Endothelial cell of umbilical vein (primary cell): ENCODE data around the gene OR7C2. TPM values are rescaled to one million over a fixed set of nuclear protein-coding genes. Genes with fewer than 3 reads are reported as not detected.

Experiments used
- BruUV-seq: library from RNA; stranded (reverse); fragments of 400-500 nt; replicated peaks from 2 replicates; lab custom pipeline; 2021; lab: Mats Ljungman, UMichigan
- CTCF ChIA-PET: fragments of 300-600, 350-600 bp; sonication (Branson Sonifier 250); formaldehyde crosslinking; loops from one replicate; lab custom pipeline; 2021; ENCODE audit warnings: antibody characterized with exemption, inconsistent platforms; lab: Charles Lee
- POLR2A ChIA-PET: fragments of 300-600, 350-600 bp; sonication (Branson Sonifier 250); formaldehyde crosslinking; loops from one replicate; lab custom pipeline; 2021; ENCODE audit warnings: antibody characterized with exemption, inconsistent platforms; lab: Charles Lee
- DNase-seq: peaks from one replicate; pipeline ENCODE4 v3.0.0-alpha.2; 2011; ENCODE audit warnings: low read depth, low spot score
- FAIRE-seq: peaks from 2 replicates; lab custom pipeline; 2011; peaks lifted over from hg19 to GRCh38; lab: Jason Lieb, UNC
- H2AFZ ChIP-seq: 2 replicates; pipeline ENCODE4 v1.6.0; 2012; ENCODE audit warnings: low read depth, low read length, control low read depth, inconsistent platforms
- H3K27ac ChIP-seq: 2 replicates; pipeline ENCODE4 v1.5.1; 2011; ENCODE audit warnings: low read depth, mild to moderate bottlenecking, control low read depth, low read length, moderate library complexity; ENCODE audit not compliant: insufficient read depth
- H3K27me3 ChIP-seq, 2 experiments: 2 replicates each; pipeline versions ENCODE4 v1.6.0 to v1.6.1; 2011; ENCODE audit warnings: low read length in 2 of 2, mixed read lengths in 1 of 2; ENCODE audit not compliant: control insufficient read depth in 2 of 2, insufficient read depth in 2 of 2
- H3K36me3 ChIP-seq, 2 experiments: 2 replicates in 1 of 2; 3 replicates in 1 of 2; pipeline ENCODE4 v1.5.1; 2011; ENCODE audit warnings: low read length in 2 of 2, mild to moderate bottlenecking in 1 of 2, moderate library complexity in 1 of 2; ENCODE audit not compliant: control insufficient read depth in 2 of 2, insufficient read depth in 2 of 2; ENCODE audit errors: extremely low read depth in 1 of 2
- H3K4me1 ChIP-seq: 3 replicates; pipeline ENCODE4 v1.5.1; 2011; ENCODE audit warnings: mild to moderate bottlenecking, low read length; ENCODE audit not compliant: control insufficient read depth, insufficient read depth; ENCODE audit errors: extremely low read depth
- H3K4me2 ChIP-seq: 2 replicates; pipeline ENCODE4 v1.6.1; 2011; ENCODE audit warnings: low read length, control low read depth, mixed read lengths; ENCODE audit not compliant: insufficient read depth
- H3K4me3 ChIP-seq, 3 experiments: fragments of 200-600 bp in 1 of 3; sonication (generic), shearing (Covaris generic) in 1 of 3; replicated peaks in 1 of 3; 2 replicates each; pipeline ENCODE4 v1.5.1; 2011 to 2016; ENCODE audit warnings: control low read depth in 3 of 3, low read length in 3 of 3, mild to moderate bottlenecking in 2 of 3, inconsistent platforms in 1 of 3, low read depth in 1 of 3, moderate library complexity in 1 of 3; ENCODE audit not compliant: insufficient read depth in 1 of 3
- H3K79me2 ChIP-seq: 2 replicates; pipeline ENCODE4 v1.6.0; 2012; ENCODE audit warnings: low read length, inconsistent platforms; ENCODE audit not compliant: control insufficient read depth, insufficient read depth
- H3K9ac ChIP-seq: replicated peaks from 2 replicates; pipeline ENCODE3; 2011; ENCODE audit warnings: low read length, control low read depth; ENCODE audit not compliant: insufficient read depth; ENCODE audit errors: extremely low read depth
- H3K9me1 ChIP-seq: replicated peaks from 3 replicates; pipeline ENCODE4 v1.6.0; 2011; ENCODE audit warnings: mild to moderate bottlenecking, low read length; ENCODE audit not compliant: control insufficient read depth, insufficient read depth; ENCODE audit errors: extremely low read depth
- H3K9me3 ChIP-seq: replicated peaks from 2 replicates; pipeline ENCODE4 v1.5.1; 2012; ENCODE audit warnings: low read length, inconsistent platforms; ENCODE audit not compliant: control insufficient read depth, insufficient read depth
- H4K20me1 ChIP-seq: replicated peaks from 2 replicates; pipeline ENCODE3; 2011; ENCODE audit warnings: mild to moderate bottlenecking, low read length; ENCODE audit not compliant: control insufficient read depth, insufficient read depth; ENCODE audit errors: extremely low read depth
- EZH2 ChIP-seq: IDR thresholded peaks from 2 replicates; pipeline ENCODE4 v1.6.1; 2012; ENCODE audit warnings: borderline replicate concordance, low read depth, mild to moderate bottlenecking, moderate library complexity, low read length, inconsistent platforms; ENCODE audit not compliant: severe bottlenecking
- FOS ChIP-seq: IDR thresholded peaks from 2 replicates; pipeline ENCODE4 v1.6.1; 2011; ENCODE audit warnings: mild to moderate bottlenecking, low read length, moderate library complexity, borderline replicate concordance; ENCODE audit not compliant: insufficient read depth
- GATA2 ChIP-seq: IDR thresholded peaks from 2 replicates; pipeline ENCODE4 v1.7.0; 2011; ENCODE audit warnings: low read depth, mild to moderate bottlenecking, moderate library complexity, mixed read lengths, low read length; ENCODE audit not compliant: insufficient read length, insufficient read depth
- JUN ChIP-seq: IDR thresholded peaks from 2 replicates; pipeline ENCODE4 v1.6.1; 2011; ENCODE audit warnings: borderline replicate concordance, low read depth; ENCODE audit not compliant: insufficient read length, insufficient read depth
- MYC ChIP-seq: IDR thresholded peaks from one replicate; pipeline ENCODE4 v1.6.1; 2011; ENCODE audit warnings: mild to moderate bottlenecking, low read depth, low read length
- POLR2A ChIP-seq: IDR thresholded peaks from 2 replicates; pipeline ENCODE4 v1.6.1; 2012; ENCODE audit warnings: low read depth, mild to moderate bottlenecking, control low read depth, low read length
- POLR2AphosphoS5 ChIP-seq: IDR thresholded peaks from 2 replicates; pipeline ENCODE4 v1.6.1; 2012; ENCODE audit warnings: low read depth, mild to moderate bottlenecking, control low read depth, low read length, moderate library complexity; ENCODE audit not compliant: insufficient read depth
- dilution Hi-C: fragments of 300-500 bp; cut with MboI; formaldehyde crosslinking; loops from one replicate; pipeline ENCODE4 v1.15.0; 2019; ENCODE audit warnings: low sequenced_read_pairs; ENCODE audit not compliant: extremely low pct_ligation_motif_present
- intact Hi-C: fragments of 100-400 bp; cut with micrococcal nuclease; formaldehyde crosslinking; loops from one replicate; pipeline ENCODE4 v1.10.0; 2022
- polyA plus RNA-seq, 4 experiments: library from polyadenylated mRNA; depleted of rRNA in 3 of 4; stranded (reverse) in 3 of 4; unstranded in 1 of 4; fragments of >200 nt; gene quantifications; 2 replicates each; pipeline versions ENCODE4 v1.2.1 to v1.2.3, GENCODE V29; 2011 to 2012; ENCODE audit warnings: missing spikeins in 1 of 4
- total RNA-seq: library from RNA; stranded (reverse); gene quantifications from 2 replicates; pipeline ENCODE4 v1.2.3, GENCODE V29; 2021
- TF ChIP-seq, protein P1 (sequence below): IDR thresholded peaks from 2 replicates; pipeline ENCODE4 v1.6.1; 2011; ENCODE audit not compliant: insufficient read depth, insufficient read length
- TF ChIP-seq, protein P2 (sequence below), 2 donors: IDR thresholded peaks; 1 replicate in 1 of 2; 2 replicates in 1 of 2; pipeline ENCODE4 v1.5.1; 2011; ENCODE audit warnings: low read length in 2 of 2, mild to moderate bottlenecking in 2 of 2, moderate library complexity in 2 of 2, control low read depth in 1 of 2, inconsistent platforms in 1 of 2, low read depth in 1 of 2; ENCODE audit not compliant: insufficient read depth in 1 of 2; ENCODE audit errors: extremely low read depth in 1 of 2

The OR7C2 gene
- total and polyA plus RNA-seq, 2 donors (not counting 3 experiments of a cell fraction or from before 2014, with no cell fraction given), result not detected

DNA sequence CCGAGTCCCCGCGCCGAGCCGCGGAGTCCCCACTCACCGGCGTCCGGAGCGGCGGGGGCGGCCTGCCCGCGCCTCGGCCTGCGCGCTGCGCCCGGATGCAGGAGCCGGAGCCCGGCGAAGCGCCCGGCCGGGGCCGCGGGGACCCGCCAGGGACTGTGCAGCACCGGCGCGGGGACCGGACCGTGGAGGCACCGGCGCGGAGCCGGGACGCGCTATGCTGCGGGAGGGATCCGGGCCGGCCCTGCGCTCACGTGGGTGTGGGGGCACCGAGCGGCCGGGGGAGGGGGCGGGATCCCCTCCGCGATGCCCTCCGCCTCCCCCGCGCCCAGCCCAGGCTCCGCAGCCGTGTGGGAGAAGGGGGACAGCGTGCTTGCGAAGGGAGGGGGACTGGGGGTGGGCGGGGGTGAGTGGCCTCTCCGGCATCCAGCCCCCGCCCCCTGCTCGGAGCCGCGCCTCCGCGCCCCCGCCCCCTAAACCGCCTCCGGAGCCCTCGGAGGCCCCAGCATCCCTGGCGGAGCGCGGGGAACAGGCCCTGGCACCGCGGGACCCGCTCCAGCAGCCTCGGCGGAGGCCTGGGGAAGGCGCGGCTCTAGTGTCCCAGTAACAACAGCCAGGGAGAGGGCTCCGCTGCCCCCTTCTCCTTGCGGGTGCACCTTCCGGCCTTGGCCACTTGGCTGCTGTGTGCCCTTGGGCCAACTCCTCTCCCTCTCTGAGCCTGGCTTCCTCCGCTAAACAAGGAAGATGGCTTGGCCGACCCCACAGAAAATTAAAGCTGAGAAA is 38.4 kb downstream of the OR7C2 start, which contains the start of gene SLC1A6:
SLC1A6 (minus strand) TSS at position 389 of the 780 bp plus-strand sequence. CDS start 6,954 bp downstream, outside the sequence.
- TF ChIP-seq EZH2 (peak; percentile 18), POLR2A (no peak)
- intact Hi-C loops, result no loop called here
- no peaks in the 10 kb centered on the region for H3K9me1 ChIP-seq
- BruUV-seq, result no TSS peak
- no peaks in the 10 kb centered on the region for H3K4me1 ChIP-seq
- no peaks in the 10 kb centered on the region for H3K9me3 ChIP-seq
- DNase-seq (no peak), FAIRE-seq (no peak)
- CTCF ChIA-PET, result no interaction called here
- no peak within 1 kb of the TSS for H3K4me3 ChIP-seq
- peaks cover 8 to 15% of the 10 kb centered on the region in 2 experiments for H3K27me3 ChIP-seq
- H3K36me3 ChIP-seq, result no peaks in the 10 kb centered on the region
- no peak within 1 kb of the TSS for H3K4me2 ChIP-seq
- H3K79me2 ChIP-seq, result no peaks in the 10 kb centered on the region
- dilution Hi-C loops, result no loop called here
- POLR2A ChIA-PET, result no interaction called here
- no peaks in the 10 kb centered on the region for H4K20me1 ChIP-seq
- H3K27ac ChIP-seq, result no peak within 1 kb of the TSS
- H2AFZ ChIP-seq, result no peak within 1 kb of the TSS
- no peak within 1 kb of the TSS for H3K9ac ChIP-seq

DNA sequence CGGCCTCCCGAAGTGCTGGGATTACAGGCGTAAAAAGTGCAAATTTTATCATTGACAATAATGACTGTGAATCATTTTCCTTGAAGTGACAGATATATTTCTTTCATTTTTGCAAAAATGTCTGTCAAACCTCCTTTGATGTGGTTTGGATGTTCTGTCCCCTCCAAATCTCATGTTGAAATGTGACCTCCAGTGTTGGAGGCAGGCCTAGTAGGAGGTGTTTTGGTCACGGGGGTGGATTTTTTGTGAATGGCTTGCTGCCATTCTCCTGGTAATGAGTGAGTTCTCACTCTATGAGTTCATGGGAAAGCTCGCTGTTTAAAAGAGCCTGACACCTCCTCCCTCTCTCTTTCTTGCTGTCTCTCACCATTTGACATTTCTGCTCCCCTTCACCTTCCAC is 43.8 kb downstream of the OR7C2 start:
- DNase-seq, result no peak
- H3K79me2 ChIP-seq, result no peaks in the 10 kb centered on the region
- H3K9me3 ChIP-seq, result no peaks in the 10 kb centered on the region
- no peaks in the 10 kb centered on the region for H4K20me1 ChIP-seq
- FAIRE-seq, result no peak
- no peak overlapping the region for H3K4me3 ChIP-seq
- ChIA-PET POLR2A (no interaction called here), CTCF (no interaction called here)
- H3K27me3 ChIP-seq, result peaks cover 2 to 3% of the 10 kb centered on the region in 2 experiments
- TF ChIP-seq GATA2 (no peak), MYC (no peak), FOS (no peak), EZH2 (no peak), JUN (no peak), POLR2AphosphoS5 (no peak), POLR2A (no peak)
- TF ChIP-seq, protein P1, sequence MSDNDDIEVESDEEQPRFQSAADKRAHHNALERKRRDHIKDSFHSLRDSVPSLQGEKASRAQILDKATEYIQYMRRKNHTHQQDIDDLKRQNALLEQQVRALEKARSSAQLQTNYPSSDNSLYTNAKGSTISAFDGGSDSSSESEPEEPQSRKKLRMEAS, result no peak
- TF ChIP-seq, protein P2, sequence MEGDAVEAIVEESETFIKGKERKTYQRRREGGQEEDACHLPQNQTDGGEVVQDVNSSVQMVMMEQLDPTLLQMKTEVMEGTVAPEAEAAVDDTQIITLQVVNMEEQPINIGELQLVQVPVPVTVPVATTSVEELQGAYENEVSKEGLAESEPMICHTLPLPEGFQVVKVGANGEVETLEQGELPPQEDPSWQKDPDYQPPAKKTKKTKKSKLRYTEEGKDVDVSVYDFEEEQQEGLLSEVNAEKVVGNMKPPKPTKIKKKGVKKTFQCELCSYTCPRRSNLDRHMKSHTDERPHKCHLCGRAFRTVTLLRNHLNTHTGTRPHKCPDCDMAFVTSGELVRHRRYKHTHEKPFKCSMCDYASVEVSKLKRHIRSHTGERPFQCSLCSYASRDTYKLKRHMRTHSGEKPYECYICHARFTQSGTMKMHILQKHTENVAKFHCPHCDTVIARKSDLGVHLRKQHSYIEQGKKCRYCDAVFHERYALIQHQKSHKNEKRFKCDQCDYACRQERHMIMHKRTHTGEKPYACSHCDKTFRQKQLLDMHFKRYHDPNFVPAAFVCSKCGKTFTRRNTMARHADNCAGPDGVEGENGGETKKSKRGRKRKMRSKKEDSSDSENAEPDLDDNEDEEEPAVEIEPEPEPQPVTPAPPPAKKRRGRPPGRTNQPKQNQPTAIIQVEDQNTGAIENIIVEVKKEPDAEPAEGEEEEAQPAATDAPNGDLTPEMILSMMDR (IDR thresholded peaks at IDR 0.05; ENCODE audit: extremely low read depth in 1 of 2, insufficient read depth in 1 of 2, low read depth in 1 of 2, low read length in 2 of 2), result no peak
- no peak overlapping the region for H3K27ac ChIP-seq
- BruUV-seq, result no TSS peak
- H3K9ac ChIP-seq, result no peak overlapping the region
- no peaks in the 10 kb centered on the region for H3K36me3 ChIP-seq
- no peaks in the 10 kb centered on the region for H3K4me1 ChIP-seq
- intact Hi-C loops, result no loop called here
- no peak overlapping the region for H3K4me2 ChIP-seq
- H2AFZ ChIP-seq, result no peak overlapping the region
- dilution Hi-C loops, result no loop called here
- H3K9me1 ChIP-seq, result no peaks in the 10 kb centered on the region
